GM23338 (cell line): Measurements from ENCODE around the gene ADD1. TPM values are rescaled to one million over a fixed set of nuclear protein-coding genes. Genes with fewer than 3 reads are reported as not detected.

Experiments used
- ATAC-seq: fragments of 200-7000 bp; cut with Tn5 transposase; 3 replicates; pipeline ENCODE4 v1.9.1; 2020
- DNase-seq: peaks from one replicate; pipeline ENCODE4 v3.0.0-alpha.2; 2015; ENCODE audit warnings: low spot score
- H2AFZ ChIP-seq: fragments of 200-600 bp; sonication (generic); 2 replicates; pipeline ENCODE4 v1.8.0; 2016; ENCODE audit warnings: antibody characterized with exemption, mild to moderate bottlenecking, moderate library complexity
- H3F3A ChIP-seq: fragments of 200-600 bp; sonication (generic); replicated peaks from 2 replicates; pipeline ENCODE4 v1.8.0; 2017; ENCODE audit warnings: antibody characterized with exemption, mixed run types, low read depth
- H3K27ac ChIP-seq: fragments of 200-600 bp; sonication (generic); 2 replicates; pipeline ENCODE4 v1.6.1; 2016; ENCODE audit warnings: low read depth
- H3K27me3 ChIP-seq: fragments of 200-600 bp; sonication (generic); 2 replicates; pipeline ENCODE4 v1.8.0; 2016; ENCODE audit warnings: mild to moderate bottlenecking, mixed run types, moderate library complexity; ENCODE audit not compliant: insufficient read depth
- H3K36me3 ChIP-seq: fragments of 200-600 bp; sonication (generic); 2 replicates; pipeline ENCODE4 v1.8.0; 2016; ENCODE audit warnings: mild to moderate bottlenecking; ENCODE audit not compliant: insufficient read depth
- H3K4me1 ChIP-seq: fragments of 200-600 bp; sonication (generic); 2 replicates; pipeline ENCODE4 v1.8.0; 2016; ENCODE audit warnings: mild to moderate bottlenecking, moderate library complexity; ENCODE audit not compliant: insufficient read depth
- H3K4me2 ChIP-seq: fragments of 200-600 bp; sonication (generic); 2 replicates; pipeline ENCODE4 v1.7.1; 2017; ENCODE audit warnings: mixed run types
- H3K4me3 ChIP-seq: fragments of 200-600 bp; sonication (generic); 2 replicates; pipeline ENCODE4 v1.6.1; 2016; ENCODE audit warnings: mixed run types
- H3K79me2 ChIP-seq: fragments of 200-600 bp; sonication (generic); replicated peaks from 2 replicates; pipeline ENCODE4 v1.8.0; 2017; ENCODE audit warnings: mild to moderate bottlenecking; ENCODE audit not compliant: insufficient read depth
- H3K9me2 ChIP-seq: fragments of 200-600 bp; sonication (generic); 2 replicates; pipeline ENCODE4 v1.8.0; 2017; ENCODE audit not compliant: insufficient read depth
- H4K20me1 ChIP-seq: fragments of 200-600 bp; sonication (generic); replicated peaks from 2 replicates; pipeline ENCODE4 v1.8.0; 2017; ENCODE audit warnings: mild to moderate bottlenecking; ENCODE audit not compliant: insufficient read depth
- H3K27ac Mint-ChIP-seq: 2 replicates; pipeline ENCODE4 v1.8.0; 2020; ENCODE audit warnings: inconsistent platforms, mild to moderate bottlenecking, moderate library complexity, mixed read lengths
- H3K27me3 Mint-ChIP-seq: 3 replicates; pipeline ENCODE4 v1.8.0; 2022; ENCODE audit warnings: low read depth, mild to moderate bottlenecking, moderate library complexity, mixed read lengths, inconsistent platforms; ENCODE audit not compliant: insufficient read depth, poor library complexity
- H3K36me3 Mint-ChIP-seq: 3 replicates; pipeline ENCODE4 v1.8.0; 2021; ENCODE audit warnings: low read depth, mild to moderate bottlenecking, inconsistent platforms, moderate library complexity, mixed read lengths
- H3K4me1 Mint-ChIP-seq: 3 replicates; pipeline ENCODE4 v1.8.0; 2020; ENCODE audit warnings: mild to moderate bottlenecking, inconsistent platforms, mixed read lengths
- H3K4me3 Mint-ChIP-seq: 3 replicates; pipeline ENCODE4 v1.8.0; 2021; ENCODE audit warnings: moderate library complexity, mild to moderate bottlenecking, inconsistent platforms, mixed read lengths
- H3K9me3 Mint-ChIP-seq: 3 replicates; pipeline ENCODE4 v1.8.0; 2020; ENCODE audit warnings: moderate library complexity, mild to moderate bottlenecking, inconsistent platforms, mixed read lengths
- CREB1 ChIP-seq: fragments of 250-450 bp; sonication (Bioruptor Pico); IDR thresholded peaks from 2 replicates; pipeline ENCODE4 v1.5.0; 2020; ENCODE audit warnings: low read depth, mild to moderate bottlenecking, moderate library complexity
- CTCF ChIP-seq, 2 experiments: fragments of 200-600 bp in 1 of 2; sonication (generic) in 1 of 2; conservative IDR thresholded peaks; 2 replicates each; pipeline versions ENCODE4 v1.5.1 to v1.6.1; 2016 to 2017; ENCODE audit warnings: antibody characterized with exemption in 2 of 2, low read depth in 2 of 2, mild to moderate bottlenecking in 2 of 2, moderate library complexity in 1 of 2
- ETS1 ChIP-seq: IDR thresholded peaks from 2 replicates; pipeline ENCODE4 v1.6.1; 2016; ENCODE audit warnings: antibody characterized with exemption
- EZH2 ChIP-seq: fragments of 200-600 bp; sonication (generic); IDR thresholded peaks from one replicate; pipeline ENCODE4 v1.8.0; 2017; ENCODE audit warnings: antibody characterized with exemption, mild to moderate bottlenecking, low read depth; ENCODE audit not compliant: unreplicated experiment
- EZH2phosphoT487 ChIP-seq: fragments of 200-600 bp; sonication (generic); IDR thresholded peaks from one replicate; pipeline ENCODE4 v1.8.1; 2018; ENCODE audit warnings: antibody characterized with exemption; ENCODE audit not compliant: unreplicated experiment
- JUNB ChIP-seq: IDR thresholded peaks from one replicate; pipeline ENCODE4 v1.6.1; 2016; ENCODE audit warnings: antibody characterized with exemption; ENCODE audit not compliant: unreplicated experiment
- NANOG ChIP-seq: IDR thresholded peaks from 2 replicates; pipeline ENCODE4 v1.6.1; 2016; ENCODE audit warnings: antibody characterized with exemption, borderline replicate concordance
- POLR2AphosphoS5 ChIP-seq: IDR thresholded peaks from 2 replicates; pipeline ENCODE4 v1.6.1; 2016; ENCODE audit warnings: antibody characterized with exemption, low read depth
- REST ChIP-seq: IDR thresholded peaks from one replicate; pipeline ENCODE4 v1.6.1; 2018; ENCODE audit warnings: antibody characterized with exemption; ENCODE audit not compliant: unreplicated experiment
- STAT1 ChIP-seq: IDR thresholded peaks from one replicate; pipeline ENCODE4 v1.6.1; 2016; ENCODE audit warnings: antibody characterized with exemption; ENCODE audit not compliant: unreplicated experiment
- ZNF114 ChIP-seq: fragments of 250-450 bp; sonication (Bioruptor Pico); IDR thresholded peaks from 2 replicates; pipeline ENCODE4 v1.5.0; 2020; ENCODE audit warnings: mild to moderate bottlenecking, moderate library complexity
- ZNF331 ChIP-seq: fragments of 250-450 bp; sonication (Bioruptor Pico); IDR thresholded peaks from 2 replicates; pipeline ENCODE4 v1.5.0; 2020; ENCODE audit warnings: low read depth, mild to moderate bottlenecking, moderate library complexity
- ZNF462 ChIP-seq: fragments of 250-450 bp; sonication (Bioruptor Pico); IDR thresholded peaks from 2 replicates; pipeline ENCODE4 v1.5.0; 2020; ENCODE audit warnings: mild to moderate bottlenecking, moderate library complexity
- polyA plus RNA-seq: library from polyadenylated mRNA; unstranded; fragments of >200 nt; fragmentation: Nextera tagmentation; extraction: Ambion mirVana; gene quantifications from 2 replicates; pipeline ENCODE4 v1.2.1, GENCODE V29; 2016
- total RNA-seq: library from RNA; depleted of rRNA; stranded (reverse); fragments of >200 nt; shearing (Covaris generic); gene quantifications from 2 replicates; pipeline ENCODE4 v1.2.3, GENCODE V29; 2014

The ADD1 gene
- total and polyA plus RNA-seq, 2 experiments from 2014 or later = 126 to 144 TPM

- ATAC-seq = peak; percentile 86
- Mint-ChIP-seq H3K27ac (no peak overlapping the region), H3K27me3 (peaks cover 25% of the 10 kb centered on the region), H3K36me3 (peaks cover 98% of the 10 kb centered on the region), H3K9me3 (peaks cover 43% of the 10 kb centered on the region), H3K4me1 (no peaks in the 10 kb centered on the region), H3K4me3 (no peak overlapping the region)
- Histone ChIP-seq H3K9me2 (0 out of 2 replicates have a peak, but pooled peaks cover 12% of the 10 kb centered on the region), H3F3A (peaks cover 18% of the 10 kb centered on the region), H2AFZ (no peak overlapping the region), H4K20me1 (peaks cover 8% of the 10 kb centered on the region), H3K4me3 (no peak overlapping the region), H3K4me2 (no peak overlapping the region), H3K27ac (no peak overlapping the region), H3K27me3 (0 out of 2 replicates have a peak, but pooled peaks cover 3% of the 10 kb centered on the region), H3K79me2 (peaks cover 44% of the 10 kb centered on the region), H3K36me3 (peaks cover 72% of the 10 kb centered on the region), H3K4me1 (no peaks in the 10 kb centered on the region)
- TF ChIP-seq ZNF331 (no peak), NANOG (no peak), REST (no peak), CREB1 (CRISPR knock-in tag) (no peak), ETS1 (no peak), JUNB (no peak), POLR2AphosphoS5 (peak; percentile 29; the same call in 1 of the 2 replicates), ZNF462 (no peak), STAT1 (no peak), CTCF (conservative IDR thresholded peaks at IDR 0.05; ENCODE audit: low read depth in 2 of 2) (peak; percentile 32 to 89), EZH2 (no peak), EZH2phosphoT487 (no peak), ZNF114 (CRISPR knock-in tag) (no peak)
- peak; percentile 77 for DNase-seq
These were observed 110.9 kb downstream of the ADD1 start for GRCh38 chr4:2954358-2955185.
